HCT116 (cell line): ENCODE measurements around the gene EHF.

Source experiments
- CTCF ChIP-seq, 3 experiments: fragments of 200-600 bp in 1 of 3; sonication (generic) in 1 of 3; IDR thresholded peaks in 2 of 3; conservative IDR thresholded peaks in 1 of 3; 2 replicates each; pipeline ENCODE4 v1.5.1; 2012 to 2017; ENCODE audit warnings: low read depth in 2 of 3, low read length in 2 of 3, antibody characterized with exemption in 1 of 3, borderline replicate concordance in 1 of 3, control low read depth in 1 of 3, mild to moderate bottlenecking in 1 of 3, mixed read lengths in 1 of 3, mixed run types in 1 of 3, moderate library complexity in 1 of 3; ENCODE audit not compliant: insufficient read depth in 1 of 3
- EZH2 ChIP-seq: fragments of 200-600 bp; sonication (generic); IDR thresholded peaks from 2 replicates; pipeline ENCODE4 v1.6.1; 2017; ENCODE audit warnings: antibody characterized with exemption, mixed run types
- POLR2A ChIP-seq: IDR thresholded peaks from 2 replicates; pipeline ENCODE4 v1.7.0; 2011; ENCODE audit warnings: borderline replicate concordance; ENCODE audit not compliant: insufficient read depth, insufficient read length; ENCODE audit errors: extremely low read depth
- POLR2AphosphoS5 ChIP-seq: IDR thresholded peaks from 2 replicates; pipeline ENCODE4 v1.6.1; 2011; ENCODE audit warnings: mild to moderate bottlenecking, low read depth, low read length, moderate library complexity
- SIN3A ChIP-seq: IDR thresholded peaks from 2 replicates; pipeline ENCODE4 v1.6.1; 2012; ENCODE audit warnings: low read depth
- SP1 ChIP-seq: IDR thresholded peaks from 2 replicates; pipeline ENCODE4 v1.6.1; 2012; ENCODE audit warnings: low read depth
- YY1 ChIP-seq: IDR thresholded peaks from 2 replicates; pipeline ENCODE4 v1.6.1; 2011; ENCODE audit warnings: low read length, low read depth, moderate library complexity, mild to moderate bottlenecking; ENCODE audit not compliant: insufficient replicate concordance; ENCODE audit errors: extremely low read depth
- TF ChIP-seq, protein P1 (sequence below): IDR thresholded peaks from 2 replicates; pipeline ENCODE4 v1.6.1; 2012

- TF ChIP-seq CTCF (IDR thresholded peaks at IDR 0.05 in 2 of 3, conservative IDR thresholded peaks at IDR 0.05 in 1 of 3; ENCODE audit: borderline replicate concordance in 1 of 3, insufficient read depth in 1 of 3, low read depth in 2 of 3, low read length in 2 of 3) (no peak), EZH2 (no peak), YY1 (no peak), SIN3A (no peak), POLR2A (no peak), SP1 (no peak), POLR2AphosphoS5 (no peak)
- TF ChIP-seq, protein P1, sequence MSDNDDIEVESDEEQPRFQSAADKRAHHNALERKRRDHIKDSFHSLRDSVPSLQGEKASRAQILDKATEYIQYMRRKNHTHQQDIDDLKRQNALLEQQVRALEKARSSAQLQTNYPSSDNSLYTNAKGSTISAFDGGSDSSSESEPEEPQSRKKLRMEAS: no peak
These were observed 6.4 kb upstream of the EHF start for GRCh38 chr11:34614344-34615104.
